Prostate gland (tissue), 2 donors: Measurements from ENCODE around the gene BORCS6. TPM values are rescaled to one million over a fixed set of nuclear protein-coding genes. Genes with fewer than 3 reads are reported as not detected.
"Not testable (repeated sequence)": the region's sequence is repeated elsewhere in the genome, so short reads cannot be mapped to it uniquely, and the experiment has no call there.

Experiments
- DNase-seq: peaks from one replicate; pipeline ENCODE4 v3.0.0-alpha.2; 2019; ENCODE audit warnings: low spot score
- H3K27ac ChIP-seq, 2 donors: fragments of 200-600 bp; sonication (generic); 2 replicates each; pipeline ENCODE4 v1.5.1; 2017 to 2019
- H3K27me3 ChIP-seq: fragments of 200-600 bp; sonication (generic); replicated peaks from 2 replicates; pipeline ENCODE4 v1.5.1; 2019; ENCODE audit not compliant: insufficient read depth
- H3K36me3 ChIP-seq, 2 donors: fragments of 200-600 bp; sonication (generic); 1 replicate in 1 of 2; 2 replicates in 1 of 2; pipeline versions ENCODE4 v1.5.1 to v1.8.1; 2017 to 2019
- H3K4me1 ChIP-seq: fragments of 200-600 bp; sonication (generic); replicated peaks from 2 replicates; pipeline ENCODE4 v1.5.1; 2019
- H3K4me3 ChIP-seq, 2 donors: fragments of 200-600 bp; sonication (generic); 2 replicates each; pipeline ENCODE4 v1.5.1; 2017 to 2019
- H3K9me3 ChIP-seq: fragments of 200-600 bp; sonication (generic); 2 replicates; pipeline ENCODE4 v1.5.1; 2017
- CTCF ChIP-seq, 4 experiments: fragments of 200-600 bp in 2 of 4; fragments of 450-650 bp in 2 of 4; sonication (generic) in 2 of 4; IDR thresholded peaks; 1 replicate in 3 of 4; 2 replicates in 1 of 4; pipeline ENCODE4 v1.5.1; 2016 to 2019; ENCODE audit warnings: antibody characterized with exemption in 4 of 4, mild to moderate bottlenecking in 2 of 4, moderate library complexity in 2 of 4
- POLR2A ChIP-seq: fragments of 450-650 bp; IDR thresholded peaks from one replicate; pipeline ENCODE4 v1.6.1; 2016; ENCODE audit warnings: antibody characterized with exemption, mild to moderate bottlenecking
- POLR2AphosphoS5 ChIP-seq: sonication (generic); formaldehyde crosslinking; IDR thresholded peaks from one replicate; pipeline ENCODE4 v1.6.1; 2017; ENCODE audit warnings: antibody characterized with exemption
- WGBS: methylation state at CpG from one replicate; pipeline ENCODE4 v1.1.5; 2018; 5-methylcytosine and 5-hydroxymethylcytosine counted together
- intact Hi-C: fragments of 100-400 bp; cut with DNase I; formaldehyde crosslinking; loops from one replicate; pipeline ENCODE4 v1.14.2; 2022
- total RNA-seq, 2 donors: library from RNA; depleted of rRNA; stranded (reverse); fragments of >200 nt; gene quantifications; one replicate each; pipeline ENCODE4 v1.1.0, GENCODE V29; 2016

Gene BORCS6
- total RNA-seq, 2 donors from 2014 or later, result 9.6 to 19.1 TPM

- H3K4me3 ChIP-seq, result peak overlapping the region; percentile 28 to 38
- WGBS, result under 1% methylated on average over 23 of the region's 23 CpGs
- H3K9me3 ChIP-seq, result no peaks in the 10 kb centered on the region
- no peaks in the 10 kb centered on the region for H3K27me3 ChIP-seq
- TF ChIP-seq CTCF (IDR thresholded peaks at IDR 0.05), result no peak
- peak; percentile 100 for TF ChIP-seq POLR2AphosphoS5
- peak; percentile 99 for TF ChIP-seq POLR2A
- peak; percentile 88 for DNase-seq
- H3K27ac ChIP-seq, result peak overlapping the region; percentile 93 to 95
- intact Hi-C loops, result no loop called here
- peaks cover 6% of the 10 kb centered on the region for H3K4me1 ChIP-seq
- no peaks in the 10 kb centered on the region for H3K36me3 ChIP-seq
Observed at GRCh38 chr17:8173056-8173870, 16.7 kb downstream of the BORCS6 start.

- H3K9me3 ChIP-seq, H3K27ac ChIP-seq, H3K4me3 ChIP-seq, H3K4me1 ChIP-seq, DNase-seq, intact Hi-C loops, H3K36me3 ChIP-seq, H3K27me3 ChIP-seq: not testable (repeated sequence)
- 89% methylated on average over 19 of the region's 19 CpGs for WGBS
Observed at GRCh38 chr17:8170186-8170585, 19.8 kb downstream of the BORCS6 start.

GRCh38 chr17:8167526-8167925 lies 22.5 kb downstream of the BORCS6 start:
- DNase-seq, result no peak
- no peak for TF ChIP-seq POLR2AphosphoS5
- no peak for TF ChIP-seq CTCF (IDR thresholded peaks at IDR 0.05)
- no peak for TF ChIP-seq POLR2A
- 78% methylated on average over 3 of the region's 3 CpGs for WGBS
- Histone ChIP-seq H3K27me3 (no peaks in the 10 kb centered on the region), H3K36me3 (no peaks in the 10 kb centered on the region), H3K4me3 (no peak overlapping the region), H3K27ac (no peak overlapping the region), H3K4me1 (peaks cover 3% of the 10 kb centered on the region), H3K9me3 (no peaks in the 10 kb centered on the region)
- intact Hi-C loops, result no loop called here

GRCh38 chr17:8166731-8167130 lies 23.2 kb downstream of the BORCS6 start:
- no peak for TF ChIP-seq CTCF (IDR thresholded peaks at IDR 0.05)
- TF ChIP-seq POLR2AphosphoS5, result peak; percentile 68
- TF ChIP-seq POLR2A, result no peak
- intact Hi-C loops, result no loop called here
- H3K36me3 ChIP-seq, result no peaks in the 10 kb centered on the region

GRCh38 chr17:8164815-8165131 lies 25.2 kb downstream of the BORCS6 start:
- H3K4me3 ChIP-seq, result no peak overlapping the region
- H3K36me3 ChIP-seq, result peaks cover 0 to 2% of the 10 kb centered on the region in 2 donors
- H3K9me3 ChIP-seq, result no peaks in the 10 kb centered on the region
- peaks cover 20% of the 10 kb centered on the region for H3K4me1 ChIP-seq
- 82% methylated on average over 6 of the region's 6 CpGs for WGBS
- H3K27ac ChIP-seq, result peak overlapping the region; percentile 100
- no peaks in the 10 kb centered on the region for H3K27me3 ChIP-seq
- DNase-seq, result no peak
- intact Hi-C loops, result no loop called here
- TF ChIP-seq POLR2A (no peak), POLR2AphosphoS5 (no peak), CTCF (IDR thresholded peaks at IDR 0.05) (no peak)

More at GRCh38 chr17:8166731-8167130, 23.2 kb downstream of the BORCS6 start:
- Histone ChIP-seq H3K9me3 (no peaks in the 10 kb centered on the region), H3K27me3 (no peaks in the 10 kb centered on the region), H3K4me3 (no peak overlapping the region), H3K27ac (peak overlapping the region; percentile 40 to 59), H3K4me1 (peaks cover 5% of the 10 kb centered on the region)
- no peak for DNase-seq
- WGBS, result 47% methylated on average over 6 of the region's 6 CpGs
